Measurements from ENCODE around the gene GIGYF2.

GIGYF2 gene

GRCh38 chr2:232882085-232882484, 185.0 kb downstream of the GIGYF2 start:
- DNase-seq (ENCODE audit: low spot score) = no peak

- DNase-seq (ENCODE audit: low spot score) = no peak
Observed at GRCh38 chr2:232882505-232883115, 185.5 kb downstream of the GIGYF2 start.

GRCh38 chr2:232883116-232883721, 186.1 kb downstream of the GIGYF2 start:
- DNase-seq (ENCODE audit: low spot score) = no peak

- no peak for DNase-seq (ENCODE audit: low spot score)
Observed at GRCh38 chr2:232884001-232884421, 186.9 kb downstream of the GIGYF2 start.

- no peak for DNase-seq (ENCODE audit: low spot score)
Observed at GRCh38 chr2:232884549-232885263, 187.6 kb downstream of the GIGYF2 start.

- no peak for DNase-seq (ENCODE audit: low spot score)
Observed at GRCh38 chr2:232885264-232885961, 188.3 kb downstream of the GIGYF2 start.

GRCh38 chr2:232886176-232886575, 189.0 kb downstream of the GIGYF2 start:
- DNase-seq (ENCODE audit: low spot score) = no peak

- DNase-seq (ENCODE audit: low spot score) = no peak
Observed at GRCh38 chr2:232886632-232887031, 189.5 kb downstream of the GIGYF2 start.

GRCh38 chr2:232887171-232887850, 190.2 kb downstream of the GIGYF2 start:
- DNase-seq (ENCODE audit: low spot score) = no peak

GRCh38 chr2:232888099-232888836, 191.1 kb downstream of the GIGYF2 start:
- no peak for DNase-seq (ENCODE audit: low spot score)

- DNase-seq (ENCODE audit: low spot score) = no peak
Observed at GRCh38 chr2:232888839-232889529, 191.9 kb downstream of the GIGYF2 start.

GRCh38 chr2:232889876-232890401, 192.8 kb downstream of the GIGYF2 start:
- no peak for DNase-seq (ENCODE audit: low spot score)

- DNase-seq (ENCODE audit: low spot score) = no peak
Observed at GRCh38 chr2:232890536-232890895, 193.4 kb downstream of the GIGYF2 start.

- no peak for DNase-seq (ENCODE audit: low spot score)
Observed at GRCh38 chr2:232890896-232891601, 193.9 kb downstream of the GIGYF2 start.

GRCh38 chr2:232891621-232892071, 194.5 kb downstream of the GIGYF2 start:
- DNase-seq (ENCODE audit: low spot score) = no peak

GRCh38 chr2:232892221-232892620, 195.1 kb downstream of the GIGYF2 start:
- no peak for DNase-seq (ENCODE audit: low spot score)

GRCh38 chr2:232892843-232893242, 195.7 kb downstream of the GIGYF2 start:
- no peak for DNase-seq (ENCODE audit: low spot score)

GRCh38 chr2:232893834-232894233, 196.7 kb downstream of the GIGYF2 start:
- no peak for DNase-seq (ENCODE audit: low spot score)

GRCh38 chr2:232894251-232894650, 197.1 kb downstream of the GIGYF2 start:
- DNase-seq (ENCODE audit: low spot score) = no peak

- no peak for DNase-seq (ENCODE audit: low spot score)
Observed at GRCh38 chr2:232894746-232895145, 197.6 kb downstream of the GIGYF2 start.
